COLO829 (cell line): ENCODE results near the gene SKOR1.

Experiments used
- DNase-seq: peaks from one replicate; pipeline ENCODE4 v3.0.0; 2012; ENCODE audit warnings: low spot score

SKOR1 gene

DNA sequence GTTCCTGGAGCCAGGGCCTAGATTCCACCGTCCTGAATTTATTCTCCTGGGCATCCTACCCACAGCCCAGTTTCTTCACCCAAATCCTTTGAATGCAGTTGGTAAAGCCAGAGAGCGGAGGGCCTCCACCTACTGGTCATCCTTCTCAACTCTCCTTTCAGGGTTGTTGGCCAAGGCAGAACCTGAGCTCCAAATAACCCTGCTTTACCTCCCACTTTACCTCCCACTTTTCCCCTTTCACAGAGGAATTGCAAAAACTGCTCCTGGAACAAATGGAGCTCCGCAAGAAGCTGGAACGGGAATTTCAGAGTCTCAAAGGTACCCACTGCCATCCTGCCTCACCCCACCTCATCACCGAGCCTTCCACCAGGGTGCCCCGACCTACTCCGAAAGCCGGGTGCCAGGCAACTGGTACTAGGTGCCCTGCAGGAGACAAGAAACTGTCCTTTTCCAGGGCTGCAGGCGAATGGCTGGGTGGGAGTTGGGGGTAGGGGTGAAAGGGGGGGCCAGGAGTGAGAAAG is 6.8 kb downstream of the SKOR1 start:
- no peak for DNase-seq

GRCh38 chr15:67832897-67833709 is 7.8 kb downstream of the SKOR1 start:
- DNase-seq, result no peak

GRCh38 chr15:67833710-67834511 is 8.6 kb downstream of the SKOR1 start:
- DNase-seq, result no peak

DNA sequence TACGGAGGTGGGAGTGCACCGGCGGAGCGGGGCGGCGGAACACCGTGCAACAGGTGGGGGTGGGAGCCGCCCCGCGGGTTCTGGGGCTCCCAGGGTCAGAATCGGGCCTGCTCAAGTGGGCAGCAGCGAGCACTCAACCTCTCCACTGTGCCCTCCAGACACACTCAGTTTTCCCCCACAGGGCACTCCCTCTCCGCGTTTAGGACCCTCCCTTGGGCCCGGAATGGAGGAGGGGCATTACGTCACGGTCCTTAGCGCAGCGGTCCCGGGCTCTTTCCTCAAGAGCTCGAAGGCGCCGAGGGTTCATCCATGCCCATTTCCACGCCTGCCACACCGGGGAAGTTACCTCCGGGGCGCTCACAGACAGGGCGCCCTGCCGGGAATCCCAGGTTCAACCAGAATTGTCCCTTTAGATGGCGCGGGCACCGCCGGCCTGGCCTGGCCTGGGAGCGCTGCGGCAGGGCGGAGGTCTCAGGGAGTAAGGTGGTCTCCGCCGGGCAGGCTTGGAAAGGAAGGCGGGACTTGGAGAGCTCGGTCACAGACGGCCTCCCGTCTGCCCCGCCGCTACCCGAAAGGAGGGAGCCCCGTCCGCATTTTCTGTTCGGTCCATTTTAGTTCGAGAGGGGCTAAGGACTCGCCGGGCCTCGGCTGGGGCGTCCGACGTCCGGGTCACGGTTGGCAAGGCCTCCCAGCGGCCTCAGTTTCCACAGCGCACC is 9.4 kb downstream of the SKOR1 start:
- no peak for DNase-seq

- DNase-seq, result no peak
These were observed 10.2 kb downstream of the SKOR1 start for GRCh38 chr15:67835297-67836133.

GRCh38 chr15:67836134-67836455 is 10.8 kb downstream of the SKOR1 start:
- DNase-seq, result no peak

DNA sequence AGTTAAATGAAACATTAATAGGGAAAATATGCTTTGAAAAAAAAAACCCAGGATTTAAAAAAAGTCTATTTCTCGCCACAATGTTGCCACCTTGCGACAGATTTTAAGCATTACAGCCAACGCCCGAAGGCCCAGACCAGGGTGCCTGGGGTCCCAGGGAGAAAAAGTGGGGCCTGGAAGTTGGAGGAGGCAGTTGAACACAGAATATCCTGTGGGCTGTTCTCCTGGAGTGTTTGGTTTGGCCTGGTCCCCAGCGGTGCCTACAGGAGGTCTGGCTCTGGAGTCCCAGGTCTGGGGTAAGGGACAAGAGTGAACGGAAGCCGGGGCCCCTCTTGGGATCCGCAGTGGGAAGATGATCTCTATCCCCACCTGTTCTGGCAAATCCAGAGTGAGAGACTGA is 11.2 kb downstream of the SKOR1 start:
- peak; percentile 58 for DNase-seq

GRCh38 chr15:67836955-67837354 is 11.6 kb downstream of the SKOR1 start:
- DNase-seq, result no peak

GRCh38 chr15:67838789-67839332 is 13.6 kb downstream of the SKOR1 start:
- DNase-seq, result no peak

GRCh38 chr15:67839499-67839928 is 14.2 kb downstream of the SKOR1 start:
- peak; percentile 42 for DNase-seq

- peak; percentile 85 for DNase-seq
These were observed 14.8 kb downstream of the SKOR1 start, which contains the start of gene RNU6-1 for GRCh38 chr15:67839929-67840748. TSS of gene RNU6-1 (minus strand) at chr15:67840045.

DNA sequence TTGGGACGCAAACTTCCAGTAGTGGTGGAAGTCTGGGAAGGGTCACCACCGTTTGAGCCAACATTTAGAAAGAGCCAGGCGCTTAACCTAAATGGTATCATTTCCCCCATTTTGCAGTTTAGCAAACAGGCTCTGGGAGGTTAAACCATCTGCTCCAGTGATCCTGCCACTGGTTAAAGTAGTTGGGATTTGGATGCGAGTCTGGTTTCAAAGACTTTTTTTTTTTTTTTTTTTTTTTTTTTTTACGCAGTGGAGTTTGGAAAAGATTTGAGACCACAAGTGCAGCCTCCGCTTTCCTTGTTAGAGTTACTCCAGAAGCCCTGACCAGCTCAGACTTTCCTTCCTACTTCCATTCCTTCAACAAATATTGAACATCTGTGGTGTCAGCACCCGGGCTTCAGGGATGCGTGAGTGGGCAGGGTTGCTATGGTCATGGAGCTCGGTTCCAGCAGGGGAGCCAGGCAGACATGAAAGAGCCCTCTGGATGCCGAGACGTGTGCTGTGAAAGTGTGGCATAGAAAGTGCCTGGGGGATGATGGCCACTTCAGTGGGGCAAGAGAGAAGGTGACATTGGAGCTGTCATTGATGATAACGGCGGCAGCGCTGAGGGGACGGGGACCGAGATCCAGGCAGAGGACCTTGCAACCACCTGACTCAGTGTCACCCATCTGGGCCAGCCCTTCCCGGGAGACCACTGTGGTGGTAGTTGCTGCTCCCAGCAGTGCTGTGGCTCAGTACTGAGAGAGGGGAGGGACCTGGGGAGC is 15.6 kb downstream of the SKOR1 start:
- no peak for DNase-seq

- no peak for DNase-seq
These were observed 16.1 kb downstream of the SKOR1 start for GRCh38 chr15:67841513-67841762.

- DNase-seq, result no peak
These were observed 17.8 kb downstream of the SKOR1 start for GRCh38 chr15:67843092-67843501.

- DNase-seq, result no peak
These were observed 18.5 kb downstream of the SKOR1 start for GRCh38 chr15:67843571-67844387.

DNA sequence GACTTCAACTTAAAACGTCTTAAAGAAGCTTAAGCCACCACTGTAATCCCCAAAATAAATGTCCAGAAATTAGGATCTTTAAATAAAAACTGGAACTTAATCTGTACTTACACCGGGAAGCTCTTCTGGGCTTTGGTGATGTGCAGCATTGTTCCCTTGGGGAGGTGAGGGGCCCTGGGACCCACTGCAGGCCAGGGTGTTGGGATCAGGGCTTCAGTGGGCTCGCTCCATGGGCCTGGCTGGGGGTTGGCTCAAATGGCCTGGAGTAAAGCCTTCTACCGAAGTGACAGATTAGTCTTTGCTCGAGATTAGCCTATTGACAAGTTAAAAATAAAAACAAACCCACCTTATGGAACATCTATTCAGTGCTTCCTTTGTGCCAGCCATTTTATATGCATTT is 20.7 kb downstream of the SKOR1 start:
- DNase-seq, result no peak

DNA sequence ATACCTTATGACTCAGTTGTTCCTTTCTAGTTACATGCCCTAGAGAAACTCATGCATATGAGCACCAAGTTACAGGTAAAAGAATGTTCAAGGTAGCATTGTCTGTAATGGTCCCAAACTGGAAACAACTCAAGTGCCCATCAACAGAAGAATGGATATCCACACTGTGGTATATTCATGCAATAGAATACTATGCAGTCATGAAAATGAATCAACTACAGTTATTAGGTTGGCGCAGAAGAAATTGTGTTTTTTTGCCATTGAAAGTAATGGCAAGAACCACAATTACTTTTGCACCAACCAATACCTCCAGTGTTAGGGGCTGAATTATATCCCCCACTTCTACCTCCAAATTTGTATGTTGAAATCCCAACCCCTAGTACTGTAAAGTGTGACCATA is 24.2 kb downstream of the SKOR1 start:
- DNase-seq, result no peak

- DNase-seq, result no peak
These were observed 25.0 kb downstream of the SKOR1 start for GRCh38 chr15:67850336-67850735.

- no peak for DNase-seq
These were observed 25.8 kb downstream of the SKOR1 start for GRCh38 chr15:67850994-67851571.
